Measurements from ENCODE around the gene NFKBIA. TPM values are rescaled to one million over a fixed set of nuclear protein-coding genes. Genes with fewer than 3 reads are reported as not detected.

Gene NFKBIA
- polyA plus RNA-seq, 1 donor (not counting 4 experiments of a cell fraction or from before 2014, with no cell fraction given) = 123 TPM

- no peak overlapping the region for H3K4me2 ChIP-seq (ENCODE audit: control insufficient read depth, extremely low read depth, insufficient read depth, low read depth, low read length)
- no peaks in the 10 kb centered on the region for H3K79me2 ChIP-seq (ENCODE audit: control insufficient read depth, insufficient read depth, low read length)
- no peaks in the 10 kb centered on the region for H3K36me3 ChIP-seq (ENCODE audit: control insufficient read depth in 2 of 2, extremely low read depth in 1 of 2, insufficient read depth in 2 of 2, low read length in 2 of 2)
- H3K9ac ChIP-seq (ENCODE audit: control insufficient read depth, extremely low read depth, insufficient read depth, low read length) = no peak overlapping the region
- no peak for TF ChIP-seq CTCF (optimal IDR thresholded peaks at IDR 0.05 in 1 of 3, IDR thresholded peaks at IDR 0.05 in 1 of 3, conservative IDR thresholded peaks at IDR 0.05 in 1 of 3; ENCODE audit: extremely low read depth in 1 of 3, insufficient read depth in 2 of 3, low read length in 3 of 3)
- no peaks in the 10 kb centered on the region for H4K20me1 ChIP-seq (ENCODE audit: control insufficient read depth, extremely low read depth, insufficient read depth, low read length)
- H3K9me3 ChIP-seq (ENCODE audit: control insufficient read depth, low read depth, low read length) = no peaks in the 10 kb centered on the region
- no peak overlapping the region for H2AFZ ChIP-seq (ENCODE audit: control insufficient read depth, low read length)
- no peak for FAIRE-seq
- H3K27me3 ChIP-seq (ENCODE audit: control insufficient read depth, extremely low read depth, insufficient read depth, low read length) = no peaks in the 10 kb centered on the region
- H3K4me1 ChIP-seq (ENCODE audit: control insufficient read depth, extremely low read depth, insufficient read depth, low read length) = peaks cover 11% of the 10 kb centered on the region
- no peaks in the 10 kb centered on the region for H3K9me1 ChIP-seq (ENCODE audit: control insufficient read depth, extremely low read depth, insufficient read depth, low read length)
- dilution Hi-C loops (cut with MboI; ENCODE audit: extremely low pct_ligation_motif_present, low sequenced_read_pairs) = no loop called here
- H3K27ac ChIP-seq (ENCODE audit: control insufficient read depth, insufficient read depth, low read length) = no peak overlapping the region
- DNase-seq (ENCODE audit: low read depth, low spot score) = no peak
- no peak overlapping the region for H3K4me3 ChIP-seq (ENCODE audit: control insufficient read depth in 2 of 3, extremely low read depth in 1 of 3, insufficient read depth in 2 of 3, low read depth in 1 of 3, low read length in 3 of 3)
Measured at GRCh38 chr14:35392103-35392502, 12.4 kb downstream of the NFKBIA start.

- no peak overlapping the region for H3K4me2 ChIP-seq (ENCODE audit: control insufficient read depth, extremely low read depth, insufficient read depth, low read depth, low read length)
- dilution Hi-C loops (cut with MboI; ENCODE audit: extremely low pct_ligation_motif_present, low sequenced_read_pairs) = no loop called here
- H3K27ac ChIP-seq (ENCODE audit: control insufficient read depth, insufficient read depth, low read length) = no peak overlapping the region
- H3K9ac ChIP-seq (ENCODE audit: control insufficient read depth, extremely low read depth, insufficient read depth, low read length) = no peak overlapping the region
- no peaks in the 10 kb centered on the region for H3K9me1 ChIP-seq (ENCODE audit: control insufficient read depth, extremely low read depth, insufficient read depth, low read length)
- no peaks in the 10 kb centered on the region for H3K36me3 ChIP-seq (ENCODE audit: control insufficient read depth in 2 of 2, extremely low read depth in 1 of 2, insufficient read depth in 2 of 2, low read length in 2 of 2)
- no peaks in the 10 kb centered on the region for H3K27me3 ChIP-seq (ENCODE audit: control insufficient read depth, extremely low read depth, insufficient read depth, low read length)
- FAIRE-seq (no peak), DNase-seq (ENCODE audit: low read depth, low spot score) (no peak)
- H2AFZ ChIP-seq (ENCODE audit: control insufficient read depth, low read length) = no peak overlapping the region
- no peak for TF ChIP-seq CTCF (optimal IDR thresholded peaks at IDR 0.05 in 1 of 3, IDR thresholded peaks at IDR 0.05 in 1 of 3, conservative IDR thresholded peaks at IDR 0.05 in 1 of 3; ENCODE audit: extremely low read depth in 1 of 3, insufficient read depth in 2 of 3, low read length in 3 of 3)
- no peak for TF ChIP-seq EZH2 (IDR thresholded peaks at IDR 0.05; ENCODE audit: low read length)
- H3K4me3 ChIP-seq (ENCODE audit: control insufficient read depth in 2 of 3, extremely low read depth in 1 of 3, insufficient read depth in 2 of 3, low read depth in 1 of 3, low read length in 3 of 3) = no peak overlapping the region
- H3K9me3 ChIP-seq (ENCODE audit: control insufficient read depth, low read depth, low read length) = no peaks in the 10 kb centered on the region
- H3K79me2 ChIP-seq (ENCODE audit: control insufficient read depth, insufficient read depth, low read length) = no peaks in the 10 kb centered on the region
- H3K4me1 ChIP-seq (ENCODE audit: control insufficient read depth, extremely low read depth, insufficient read depth, low read length) = peaks cover 12% of the 10 kb centered on the region
- H4K20me1 ChIP-seq (ENCODE audit: control insufficient read depth, extremely low read depth, insufficient read depth, low read length) = no peaks in the 10 kb centered on the region
Measured at GRCh38 chr14:35391388-35391710, 13.2 kb downstream of the NFKBIA start.

All from keratinocyte (primary cell).